ENCODE measurements around the gene MTMR10.

DNA sequence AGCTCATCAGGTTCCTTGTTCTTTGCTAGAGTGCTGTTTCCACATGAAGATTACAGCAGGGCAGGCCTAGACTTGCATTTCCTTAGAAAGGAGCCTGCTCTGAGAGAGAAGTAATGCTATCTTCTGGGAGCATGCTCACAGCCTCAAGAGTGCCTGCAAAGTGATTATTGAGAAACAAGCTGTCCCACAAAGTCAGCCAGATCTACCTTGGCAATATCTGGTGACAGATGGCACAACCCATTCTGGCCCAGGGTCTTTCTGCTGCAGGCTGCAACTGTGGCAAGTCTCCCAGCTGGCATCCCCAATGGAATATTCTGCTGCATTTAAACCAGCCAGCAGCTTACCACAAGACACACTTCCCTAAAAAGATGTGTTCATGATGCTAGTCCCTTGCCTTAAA lies 29.3 kb downstream of the MTMR10 start:
- TF ChIP-seq POLR2AphosphoS5 (IDR thresholded peaks at IDR 0.05; ENCODE audit: low read depth) = no peak
- TF ChIP-seq, protein P1, sequence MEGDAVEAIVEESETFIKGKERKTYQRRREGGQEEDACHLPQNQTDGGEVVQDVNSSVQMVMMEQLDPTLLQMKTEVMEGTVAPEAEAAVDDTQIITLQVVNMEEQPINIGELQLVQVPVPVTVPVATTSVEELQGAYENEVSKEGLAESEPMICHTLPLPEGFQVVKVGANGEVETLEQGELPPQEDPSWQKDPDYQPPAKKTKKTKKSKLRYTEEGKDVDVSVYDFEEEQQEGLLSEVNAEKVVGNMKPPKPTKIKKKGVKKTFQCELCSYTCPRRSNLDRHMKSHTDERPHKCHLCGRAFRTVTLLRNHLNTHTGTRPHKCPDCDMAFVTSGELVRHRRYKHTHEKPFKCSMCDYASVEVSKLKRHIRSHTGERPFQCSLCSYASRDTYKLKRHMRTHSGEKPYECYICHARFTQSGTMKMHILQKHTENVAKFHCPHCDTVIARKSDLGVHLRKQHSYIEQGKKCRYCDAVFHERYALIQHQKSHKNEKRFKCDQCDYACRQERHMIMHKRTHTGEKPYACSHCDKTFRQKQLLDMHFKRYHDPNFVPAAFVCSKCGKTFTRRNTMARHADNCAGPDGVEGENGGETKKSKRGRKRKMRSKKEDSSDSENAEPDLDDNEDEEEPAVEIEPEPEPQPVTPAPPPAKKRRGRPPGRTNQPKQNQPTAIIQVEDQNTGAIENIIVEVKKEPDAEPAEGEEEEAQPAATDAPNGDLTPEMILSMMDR (IDR thresholded peaks at IDR 0.05; ENCODE audit: insufficient read depth, low read length) = no peak

All from HL-60 (cell line).